Body of pancreas (tissue), 4 donors: ENCODE results near the gene ABHD17A. TPM values are rescaled to one million over a fixed set of nuclear protein-coding genes. Genes with fewer than 3 reads are reported as not detected.
"Not testable (repeated sequence)": the region's sequence is repeated elsewhere in the genome, so short reads cannot be mapped to it uniquely, and the experiment has no call there.

Experiments used
- ATAC-seq: fragments of 150-250 bp; one replicate; pipeline ENCODE4 v1.9.1; 2016
- DNase-seq, 4 donors: peaks; one replicate each; pipeline ENCODE4 v3.0.0-alpha.2; 2019
- H3K27ac ChIP-seq, 4 donors: fragments of 200-600 bp; sonication (generic); 1 replicate in 3 of 4; 2 replicates in 1 of 4; pipeline versions ENCODE4 v1.5.1 to v1.6.1; 2016 to 2019; ENCODE audit warnings: mild to moderate bottlenecking in 1 of 4, mixed read lengths in 1 of 4, moderate library complexity in 1 of 4
- H3K27me3 ChIP-seq, 2 donors: fragments of 200-600 bp; sonication (generic); one replicate each; pipeline ENCODE4 v1.6.0; 2016; ENCODE audit warnings: mild to moderate bottlenecking in 1 of 2
- H3K36me3 ChIP-seq, 2 donors: fragments of 200-600 bp; sonication (generic); replicated peaks in 1 of 2; 2 replicates each; pipeline ENCODE4 v1.5.1; 2016; ENCODE audit warnings: low read depth in 2 of 2; ENCODE audit not compliant: insufficient read depth in 1 of 2
- H3K4me1 ChIP-seq: fragments of 200-600 bp; sonication (generic); one replicate; pipeline ENCODE4 v1.6.0; 2016
- H3K4me3 ChIP-seq, 2 donors: fragments of 200-600 bp; sonication (generic); 1 replicate in 1 of 2; 2 replicates in 1 of 2; pipeline ENCODE4 v1.5.1; 2016 to 2019
- H3K9me3 ChIP-seq, 3 donors: fragments of 200-600 bp; sonication (generic); 1 replicate in 2 of 3; 2 replicates in 1 of 3; pipeline ENCODE4 v1.5.1; 2016
- CTCF ChIP-seq, 7 experiments: fragments of 450-650 bp in 4 of 7; fragments of 200-600 bp in 3 of 7; sonication (generic) in 3 of 7; IDR thresholded peaks; one replicate each; pipeline ENCODE4 v1.5.1; 2016 to 2019; ENCODE audit warnings: antibody characterized with exemption in 7 of 7
- POLR2A ChIP-seq, 3 donors: fragments of 450-650 bp; IDR thresholded peaks; one replicate each; pipeline ENCODE4 v1.6.1; 2016; ENCODE audit warnings: antibody characterized with exemption in 3 of 3, mild to moderate bottlenecking in 2 of 3
- WGBS, 2 donors: methylation state at CpG; one replicate each; pipeline ENCODE4 v1.1.5; 2017; 5-methylcytosine and 5-hydroxymethylcytosine counted together
- intact Hi-C: fragments of 100-400 bp; cut with DNase I; formaldehyde crosslinking; loops from one replicate; pipeline ENCODE4 v1.15.1; 2023
- total RNA-seq, 2 donors: library from RNA; depleted of rRNA; stranded (reverse); fragments of >200 nt; gene quantifications; one replicate each; pipeline ENCODE4 v1.1.0, GENCODE V29; 2016

Gene ABHD17A
- total RNA-seq, 2 donors from 2014 or later: 56.8 to 100 TPM

DNA sequence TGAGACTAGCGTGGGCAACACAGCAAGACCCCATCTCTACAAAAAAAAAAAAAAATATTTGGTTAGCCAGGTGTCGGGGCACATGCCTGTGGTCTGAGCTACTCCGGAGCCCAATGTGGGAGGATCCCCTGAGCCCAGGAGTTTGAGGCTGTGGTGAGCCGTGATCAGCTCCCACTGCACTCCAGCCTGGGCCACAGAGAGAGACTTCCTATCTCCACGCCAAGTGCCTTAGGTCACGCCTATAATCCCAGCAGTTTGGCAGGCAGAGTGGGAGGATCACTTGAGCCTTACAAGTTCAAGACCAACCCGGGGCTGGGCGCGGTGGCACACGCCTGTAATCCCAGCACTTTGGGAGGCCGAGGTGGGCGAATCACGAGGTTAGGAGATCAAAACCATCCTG is 11.2 kb upstream of the ABHD17A start:
- ATAC-seq (no peak), DNase-seq (no peak)
- H3K36me3 ChIP-seq: no peaks in the 10 kb centered on the region
- no peaks in the 10 kb centered on the region for H3K9me3 ChIP-seq
- 84 to 91% methylated on average over 11 to 13 of the region's 13 CpGs for WGBS, 2 donors
- intact Hi-C loops: no loop called here
- H3K27me3 ChIP-seq: no peaks in the 10 kb centered on the region
- TF ChIP-seq POLR2A (IDR thresholded peaks at IDR 0.05): no peak
- no peak overlapping the region for H3K4me3 ChIP-seq
- peaks cover 9% of the 10 kb centered on the region for H3K4me1 ChIP-seq
- no peak overlapping the region for H3K27ac ChIP-seq

GRCh38 chr19:1893791-1894190 is 8.5 kb upstream of the ABHD17A start:
- peaks cover 9% of the 10 kb centered on the region for H3K4me1 ChIP-seq
- no peaks in the 10 kb centered on the region for H3K36me3 ChIP-seq
- no peaks in the 10 kb centered on the region for H3K27me3 ChIP-seq
- 80 to 85% methylated on average over 17 of the region's 17 CpGs for WGBS, 2 donors
- no peak overlapping the region for H3K27ac ChIP-seq
- H3K9me3 ChIP-seq: no peaks in the 10 kb centered on the region
- no peak overlapping the region for H3K4me3 ChIP-seq
- DNase-seq (no peak), ATAC-seq (no peak)
- TF ChIP-seq POLR2A (IDR thresholded peaks at IDR 0.05) (no peak), CTCF (IDR thresholded peaks at IDR 0.05) (no peak)
- intact Hi-C loops: no loop called here

DNA sequence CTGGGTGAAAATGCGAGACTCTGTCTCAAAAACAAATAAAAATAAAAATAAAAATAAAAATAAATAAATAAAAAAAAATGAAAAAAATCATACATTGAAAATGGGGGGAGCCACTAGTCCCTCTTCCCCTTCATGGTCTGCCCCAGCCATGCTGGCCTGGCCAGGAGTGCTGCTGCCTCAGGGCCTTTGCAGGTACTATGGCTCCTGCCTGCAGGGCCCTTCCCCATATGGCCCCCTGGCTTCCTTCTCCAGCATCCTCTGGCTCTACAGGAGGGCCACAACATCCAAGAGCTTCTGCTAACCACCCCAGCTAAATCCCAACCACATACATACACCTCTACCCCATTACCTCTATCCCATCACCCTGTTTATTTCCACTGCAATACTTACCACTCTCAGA is 4.6 kb upstream of the ABHD17A start:
- no peak for ATAC-seq
- H3K27me3 ChIP-seq: no peaks in the 10 kb centered on the region
- no peak overlapping the region for H3K4me3 ChIP-seq
- intact Hi-C loops: no loop called here
- H3K4me1 ChIP-seq: peaks cover 7% of the 10 kb centered on the region
- no peaks in the 10 kb centered on the region for H3K9me3 ChIP-seq
- no peak for TF ChIP-seq POLR2A (IDR thresholded peaks at IDR 0.05)
- no peak for TF ChIP-seq CTCF (IDR thresholded peaks at IDR 0.05)
- WGBS, 2 donors: 88 to 100% methylated on average over 1 of the region's 1 CpG
- H3K36me3 ChIP-seq: no peaks in the 10 kb centered on the region
- H3K27ac ChIP-seq: no peak overlapping the region
- no peak for DNase-seq

DNA sequence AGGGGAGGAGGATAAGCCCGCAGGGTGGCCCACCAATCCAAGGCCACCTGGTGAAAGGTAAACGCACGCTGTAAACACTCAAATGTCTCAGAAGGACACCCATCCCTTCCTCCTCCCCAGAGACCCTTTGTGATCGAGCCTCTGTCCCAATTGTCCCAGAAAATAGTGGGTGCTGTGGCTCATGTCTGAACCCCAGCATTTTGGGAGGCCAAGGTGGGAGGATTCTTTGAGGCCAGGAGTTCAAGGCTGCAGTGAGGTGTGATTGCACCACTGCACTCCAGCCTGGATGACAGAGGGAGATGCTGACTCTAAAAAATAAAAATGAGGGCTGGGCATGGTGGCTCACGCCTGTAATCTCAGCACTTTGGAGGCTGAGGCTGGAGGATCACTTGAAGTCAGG is 3.1 kb upstream of the ABHD17A start:
- ATAC-seq (no peak), DNase-seq (no peak)
- TF ChIP-seq CTCF (IDR thresholded peaks at IDR 0.05) (no peak), POLR2A (IDR thresholded peaks at IDR 0.05) (no peak)
- intact Hi-C loops: no loop called here
- Histone ChIP-seq H3K27me3 (no peaks in the 10 kb centered on the region), H3K36me3 (no peaks in the 10 kb centered on the region), H3K4me3 (no peak overlapping the region), H3K9me3 (no peaks in the 10 kb centered on the region), H3K4me1 (peaks cover 19% of the 10 kb centered on the region), H3K27ac (no peak overlapping the region)
- 39 to 52% methylated on average over 2 to 5 of the region's 5 CpGs for WGBS, 2 donors

GRCh38 chr19:1886360-1886759 is 1.1 kb upstream of the ABHD17A start:
- ATAC-seq, intact Hi-C loops, H3K4me3 ChIP-seq, H3K9me3 ChIP-seq, H3K27ac ChIP-seq, H3K36me3 ChIP-seq, DNase-seq, H3K27me3 ChIP-seq: not testable (repeated sequence)
- peaks cover 34% of the 10 kb centered on the region for H3K4me1 ChIP-seq
- 88 to 91% methylated on average over 15 of the region's 15 CpGs for WGBS, 2 donors

GRCh38 chr19:1884719-1885334 is 469 bp downstream of the ABHD17A start:
- no peaks in the 10 kb centered on the region for H3K27me3 ChIP-seq
- peak overlapping the region; percentile 61 to 82 for H3K4me3 ChIP-seq
- H3K9me3 ChIP-seq: no peaks in the 10 kb centered on the region
- intact Hi-C loops: no loop called here
- ATAC-seq (peak; percentile 25), DNase-seq (no peak)
- TF ChIP-seq POLR2A (IDR thresholded peaks at IDR 0.05) (no peak), CTCF (IDR thresholded peaks at IDR 0.05) (no peak)
- H3K36me3 ChIP-seq: no peaks in the 10 kb centered on the region
- peak overlapping the region; percentile 63 to 81 (median 72) for H3K27ac ChIP-seq
- 0 to 2% methylated on average over 30 to 47 of the region's 56 CpGs for whole genome bisulfite sequencing, 2 donors
- H3K4me1 ChIP-seq: peaks cover 41% of the 10 kb centered on the region
